Stimulated activated CD4-positive, alpha-beta T cell treated with anti-CD3 and anti-CD28 coated beads, Interleukin-2, amount 100 ng/mL, for 4 hours (primary cell): ENCODE data around the gene CBLC.
A peak's percentile ranks its signal among the peaks of the same experiment; 100 is the strongest.

Experiments
- DNase-seq: peaks from one replicate; pipeline ENCODE4 v3.0.0-alpha.2; 2020; ENCODE audit warnings: low read depth

Gene CBLC

GRCh38 chr19:44746946-44747738, 30.5 kb upstream of the CBLC start:
- peak; percentile 95 for DNase-seq

GRCh38 chr19:44747739-44748425, 29.8 kb upstream of the CBLC start:
- no peak for DNase-seq

- DNase-seq, result peak; percentile 35
These were observed 29.1 kb upstream of the CBLC start, which contains the start of gene BCL3 for GRCh38 chr19:44748426-44749254. Gene BCL3, plus strand, starts transcription at chr19:44748708. Its CDS starts 83 bp downstream, at chr19:44748791.

- no peak for DNase-seq
These were observed 28.4 kb upstream of the CBLC start for GRCh38 chr19:44749292-44749691.

GRCh38 chr19:44749994-44750393, 27.7 kb upstream of the CBLC start:
- DNase-seq, result no peak

- no peak for DNase-seq
These were observed 25.4 kb upstream of the CBLC start for GRCh38 chr19:44752123-44752815.

GRCh38 chr19:44752816-44753625, 24.7 kb upstream of the CBLC start:
- peak; percentile 92 for DNase-seq

- no peak for DNase-seq
These were observed 24.1 kb upstream of the CBLC start for GRCh38 chr19:44753626-44753931.

GRCh38 chr19:44753932-44754749, 23.5 kb upstream of the CBLC start:
- DNase-seq, result peak; percentile 70

- no peak for DNase-seq
These were observed 23.0 kb upstream of the CBLC start for GRCh38 chr19:44754750-44755080.

- DNase-seq, result no peak
These were observed 22.5 kb upstream of the CBLC start for GRCh38 chr19:44755219-44755618.

GRCh38 chr19:44756089-44756562, 21.6 kb upstream of the CBLC start:
- no peak for DNase-seq

GRCh38 chr19:44757057-44757734, 20.5 kb upstream of the CBLC start:
- DNase-seq, result no peak

- no peak for DNase-seq
These were observed 19.8 kb upstream of the CBLC start for GRCh38 chr19:44757735-44758505.

GRCh38 chr19:44758596-44758995, 19.1 kb upstream of the CBLC start:
- no peak for DNase-seq

- DNase-seq, result no peak
These were observed 18.4 kb upstream of the CBLC start for GRCh38 chr19:44759083-44759804.

- DNase-seq, result no peak
These were observed 15.7 kb upstream of the CBLC start for GRCh38 chr19:44762038-44762437.
